ENCODE results near the gene INAFM1. TPM values are rescaled to one million over a fixed set of nuclear protein-coding genes. Genes with fewer than 3 reads are reported as not detected.

INAFM1 gene
- total RNA-seq, 1 donor from 2014 or later, result 18.2 TPM

GRCh38 chr19:47323872-47324271 is 49.2 kb downstream of the INAFM1 start:
- Histone ChIP-seq H3K27ac (peak overlapping the region; percentile 55), H3K36me3 (no peaks in the 10 kb centered on the region), H3K4me3 (no peak overlapping the region), H3K9me3 (no peaks in the 10 kb centered on the region), H3K4me1 (no peaks in the 10 kb centered on the region), H3K27me3 (peaks cover 5% of the 10 kb centered on the region)
- intact Hi-C loops (cut with DNase I), result no loop called here
- TF ChIP-seq, protein P1, sequence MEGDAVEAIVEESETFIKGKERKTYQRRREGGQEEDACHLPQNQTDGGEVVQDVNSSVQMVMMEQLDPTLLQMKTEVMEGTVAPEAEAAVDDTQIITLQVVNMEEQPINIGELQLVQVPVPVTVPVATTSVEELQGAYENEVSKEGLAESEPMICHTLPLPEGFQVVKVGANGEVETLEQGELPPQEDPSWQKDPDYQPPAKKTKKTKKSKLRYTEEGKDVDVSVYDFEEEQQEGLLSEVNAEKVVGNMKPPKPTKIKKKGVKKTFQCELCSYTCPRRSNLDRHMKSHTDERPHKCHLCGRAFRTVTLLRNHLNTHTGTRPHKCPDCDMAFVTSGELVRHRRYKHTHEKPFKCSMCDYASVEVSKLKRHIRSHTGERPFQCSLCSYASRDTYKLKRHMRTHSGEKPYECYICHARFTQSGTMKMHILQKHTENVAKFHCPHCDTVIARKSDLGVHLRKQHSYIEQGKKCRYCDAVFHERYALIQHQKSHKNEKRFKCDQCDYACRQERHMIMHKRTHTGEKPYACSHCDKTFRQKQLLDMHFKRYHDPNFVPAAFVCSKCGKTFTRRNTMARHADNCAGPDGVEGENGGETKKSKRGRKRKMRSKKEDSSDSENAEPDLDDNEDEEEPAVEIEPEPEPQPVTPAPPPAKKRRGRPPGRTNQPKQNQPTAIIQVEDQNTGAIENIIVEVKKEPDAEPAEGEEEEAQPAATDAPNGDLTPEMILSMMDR (IDR thresholded peaks at IDR 0.05), result no peak
- DNase-seq, result no peak
- peak; percentile 51 for ATAC-seq

GRCh38 chr19:47324502-47324901 is 49.8 kb downstream of the INAFM1 start:
- ATAC-seq (peak; percentile 95), DNase-seq (peak; percentile 79)
- Histone ChIP-seq H3K4me3 (no peak overlapping the region), H3K27ac (peak overlapping the region; percentile 55), H3K9me3 (no peaks in the 10 kb centered on the region), H3K4me1 (no peaks in the 10 kb centered on the region), H3K27me3 (peaks cover 5% of the 10 kb centered on the region), H3K36me3 (no peaks in the 10 kb centered on the region)
- TF ChIP-seq, protein P1 (IDR thresholded peaks at IDR 0.05), result no peak
- intact Hi-C loops (cut with DNase I), result no loop called here

Small RNA genes lying within 50 kb of the gene (microRNA-seq; reads per million reads assigned to microRNA genes)
- not detected for gene MIR3190 (ENCODE audit: borderline microRNAs expressed)
- gene MIR3191 (ENCODE audit: borderline microRNAs expressed), result not detected

Other genes with a start within 250 kb of the INAFM1 start
- gene TMEM160, start 226.3 kb upstream of the INAFM1 start, total RNA-seq, result 28.0 TPM
- 47.5 TPM for gene ZC3H4, start 161.1 kb upstream of the INAFM1 start, total RNA-seq
- gene SAE1, start 144.1 kb upstream of the INAFM1 start, total RNA-seq, result 57.6 TPM
- gene BBC3, start 43.7 kb upstream of the INAFM1 start, total RNA-seq, result 20.1 TPM
- gene CCDC9, start 18.4 kb upstream of the INAFM1 start, total RNA-seq, result 36.1 TPM
- 58.9 TPM for gene C5AR1, start 35.0 kb downstream of the INAFM1 start, total RNA-seq
- gene C5AR2, start 57.3 kb downstream of the INAFM1 start, total RNA-seq, result 3.5 TPM
- 15.8 TPM for gene DHX34, start 74.4 kb downstream of the INAFM1 start, total RNA-seq
- gene MEIS3, start 144.6 kb downstream of the INAFM1 start, total RNA-seq, result 4.3 TPM
- gene SLC8A2, start 197.0 kb downstream of the INAFM1 start, total RNA-seq, result 0.23 TPM
- gene KPTN, start 209.3 kb downstream of the INAFM1 start, total RNA-seq, result 9.3 TPM
- 134 TPM for gene NAPA, start 240.2 kb downstream of the INAFM1 start, total RNA-seq

Measured in upper lobe of right lung (tissue), 1 donor.